B cell (primary cell): ENCODE measurements around the gene RGS2. TPM values are rescaled to one million over a fixed set of nuclear protein-coding genes. Genes with fewer than 3 reads are reported as not detected.

Experiments
- ATAC-seq: fragments of 200-7000 bp; cut with Tn5 transposase; one replicate; pipeline ENCODE4 v1.10.0; 2021; ENCODE audit warnings: low read depth, mild to moderate bottlenecking, moderate number of reproducible peaks, moderate library complexity
- CTCF ChIA-PET: fragments of 350-600 bp; sonication (Branson Sonifier 250); formaldehyde crosslinking; loops from one replicate; lab custom pipeline; 2021; ENCODE audit warnings: antibody characterized with exemption, inconsistent platforms; lab: Charles Lee
- POLR2A ChIA-PET: fragments of 350-600 bp; sonication (Branson Sonifier 250); formaldehyde crosslinking; loops from one replicate; lab custom pipeline; 2021; ENCODE audit warnings: antibody characterized with exemption; lab: Charles Lee
- DNase-seq: peaks from one replicate; pipeline ENCODE4 v3.0.0; 2013
- H2AFZ ChIP-seq: 2 replicates; pipeline ENCODE4 v1.6.1; 2012; ENCODE audit warnings: mild to moderate bottlenecking, low read depth, low read length; ENCODE audit not compliant: insufficient read depth, poor library complexity, severe bottlenecking
- H3K27ac ChIP-seq, 2 donors: 1 replicate in 1 of 2; 2 replicates in 1 of 2; pipeline ENCODE4 v1.5.1; 2012 to 2013; ENCODE audit warnings: low read length in 2 of 2, mild to moderate bottlenecking in 2 of 2, moderate library complexity in 1 of 2
- H3K27me3 ChIP-seq, 4 experiments: fragments of 200-600 bp in 1 of 4; sonication (generic) in 1 of 4; replicated peaks in 1 of 4; 1 replicate in 2 of 4; 2 replicates in 2 of 4; pipeline versions ENCODE4 v1.6.1 to v1.7.0; 2013 to 2016; ENCODE audit warnings: low read length in 3 of 4, mild to moderate bottlenecking in 2 of 4, mixed read lengths in 1 of 4, moderate library complexity in 1 of 4; ENCODE audit not compliant: insufficient read depth in 4 of 4, control insufficient read depth in 3 of 4; ENCODE audit errors: control extremely low read depth in 1 of 4
- H3K36me3 ChIP-seq, 2 experiments: replicated peaks in 1 of 2; 1 replicate in 1 of 2; 2 replicates in 1 of 2; pipeline versions ENCODE4 v1.6.1 to v1.7.1; 2013; ENCODE audit warnings: low read length in 1 of 2; ENCODE audit not compliant: insufficient read depth in 2 of 2, control insufficient read depth in 1 of 2; ENCODE audit errors: control extremely low read depth in 1 of 2, extremely low read depth in 1 of 2
- H3K4me1 ChIP-seq, 2 donors: fragments of 200-600 bp in 1 of 2; sonication (generic) in 1 of 2; 1 replicate in 1 of 2; 2 replicates in 1 of 2; pipeline versions ENCODE4 v1.5.1 to v1.6.1; 2013 to 2017; ENCODE audit warnings: low read length in 2 of 2; ENCODE audit not compliant: control insufficient read depth in 2 of 2, insufficient read depth in 2 of 2
- H3K4me2 ChIP-seq: replicated peaks from 2 replicates; pipeline ENCODE3; 2012; ENCODE audit warnings: mild to moderate bottlenecking, low read depth, low read length; ENCODE audit not compliant: poor library complexity, severe bottlenecking
- H3K4me3 ChIP-seq, 5 experiments: fragments of 200-600 bp in 1 of 5; sonication (generic) in 1 of 5; 1 replicate in 3 of 5; 2 replicates in 2 of 5; pipeline versions ENCODE4 v1.5.1 to v1.7.0; 2011 to 2016; ENCODE audit warnings: low read length in 4 of 5, mild to moderate bottlenecking in 4 of 5, low read depth in 2 of 5, control low read depth in 1 of 5, moderate library complexity in 1 of 5; ENCODE audit not compliant: insufficient read depth in 1 of 5; ENCODE audit errors: control extremely low read depth in 1 of 5, extremely low read depth in 1 of 5
- H3K79me2 ChIP-seq: fragments of 200-600 bp; sonication (generic); one replicate; pipeline ENCODE4 v1.6.0; 2016; ENCODE audit warnings: low read length; ENCODE audit not compliant: control insufficient read depth, insufficient read depth
- H3K9ac ChIP-seq: fragments of 200-600 bp; sonication (generic); 2 replicates; pipeline ENCODE4 v1.6.1; 2017; ENCODE audit warnings: mild to moderate bottlenecking, low read length, moderate library complexity
- H3K9me3 ChIP-seq, 3 donors: one replicate each; pipeline versions ENCODE4 v1.6.1 to v1.7.1; 2013; ENCODE audit warnings: low read length in 2 of 3; ENCODE audit not compliant: control insufficient read depth in 2 of 3, insufficient read depth in 1 of 3; ENCODE audit errors: control extremely low read depth in 1 of 3
- H4K20me1 ChIP-seq: 2 replicates; pipeline ENCODE4 v1.6.0; 2012; ENCODE audit warnings: mild to moderate bottlenecking, low read length; ENCODE audit not compliant: insufficient read depth, control insufficient read depth, poor library complexity, severe bottlenecking
- H3K27ac Mint-ChIP-seq: one replicate; pipeline ENCODE4 v1.8.0; 2021; ENCODE audit warnings: mixed read lengths
- H3K27me3 Mint-ChIP-seq: one replicate; pipeline ENCODE4 v1.8.0; 2021; ENCODE audit warnings: mixed read lengths
- H3K4me1 Mint-ChIP-seq: one replicate; pipeline ENCODE4 v1.8.0; 2021; ENCODE audit warnings: mixed read lengths
- H3K4me3 Mint-ChIP-seq: one replicate; pipeline ENCODE4 v1.8.0; 2021; ENCODE audit warnings: mixed read lengths
- H3K9me3 Mint-ChIP-seq: one replicate; pipeline ENCODE4 v1.8.0; 2022; ENCODE audit warnings: mixed read lengths; ENCODE audit not compliant: insufficient read depth
- EZH2 ChIP-seq: IDR thresholded peaks from 2 replicates; pipeline ENCODE4 v1.6.1; 2012; ENCODE audit warnings: borderline replicate concordance, low read depth, mild to moderate bottlenecking, moderate library complexity, low read length; ENCODE audit not compliant: insufficient read depth, poor library complexity, severe bottlenecking
- WGBS: methylation state at CpG from one replicate; pipeline ENCODE4 v1.1.5; 2013; ENCODE audit warnings: missing lambda C conversion rate; ENCODE audit not compliant: insufficient coverage; 5-methylcytosine and 5-hydroxymethylcytosine counted together
- intact Hi-C: fragments of 100-400 bp; cut with micrococcal nuclease; formaldehyde crosslinking; loops from one replicate; pipeline ENCODE4 v1.10.0; 2022
- polyA plus RNA-seq: library from polyadenylated mRNA; depleted of rRNA; stranded (reverse); fragments of >200 nt; gene quantifications from 2 replicates; pipeline ENCODE4 v1.2.3, GENCODE V29; 2012
- total RNA-seq, 2 donors: library from RNA; stranded (reverse); fragments of 120-200 nt in 1 of 2; gene quantifications; 1 replicate in 1 of 2; 2 replicates in 1 of 2; pipeline versions ENCODE4 v1.2.3 to v1.2.4, GENCODE V29; 2013 to 2022
- TF ChIP-seq, protein P1 (sequence below): fragments of 200-600 bp; IDR thresholded peaks from one replicate; pipeline ENCODE4 v1.8.0; 2022; ENCODE audit warnings: antibody characterized with exemption, mild to moderate bottlenecking

The RGS2 gene
- total and polyA plus RNA-seq, 2 donors (not counting 1 experiment from before 2014, with no cell fraction given): 232 to 247 TPM

DNA sequence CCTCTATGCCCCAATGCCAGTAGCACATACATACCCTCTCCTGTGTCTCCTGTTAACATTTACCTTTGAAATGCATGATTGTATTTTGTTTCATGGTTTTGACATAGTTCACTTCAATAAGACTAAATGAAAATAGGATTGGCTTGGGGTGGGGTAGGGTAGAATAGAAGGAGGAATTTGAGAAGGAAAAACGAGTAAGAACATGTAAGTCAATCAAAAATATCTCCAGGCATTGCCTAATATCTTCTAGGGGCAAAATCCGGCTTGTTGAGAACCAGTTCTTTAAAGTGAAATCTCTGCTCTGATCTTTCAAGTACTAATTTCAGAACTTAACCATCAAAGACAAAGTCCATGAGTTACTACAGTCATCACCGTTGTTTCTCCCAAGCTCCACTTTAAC lies 31.8 kb upstream of the RGS2 start:
- no peaks in the 10 kb centered on the region for H3K36me3 ChIP-seq
- no peak overlapping the region for H3K27ac ChIP-seq
- no peak for TF ChIP-seq EZH2
- TF ChIP-seq, protein P1, sequence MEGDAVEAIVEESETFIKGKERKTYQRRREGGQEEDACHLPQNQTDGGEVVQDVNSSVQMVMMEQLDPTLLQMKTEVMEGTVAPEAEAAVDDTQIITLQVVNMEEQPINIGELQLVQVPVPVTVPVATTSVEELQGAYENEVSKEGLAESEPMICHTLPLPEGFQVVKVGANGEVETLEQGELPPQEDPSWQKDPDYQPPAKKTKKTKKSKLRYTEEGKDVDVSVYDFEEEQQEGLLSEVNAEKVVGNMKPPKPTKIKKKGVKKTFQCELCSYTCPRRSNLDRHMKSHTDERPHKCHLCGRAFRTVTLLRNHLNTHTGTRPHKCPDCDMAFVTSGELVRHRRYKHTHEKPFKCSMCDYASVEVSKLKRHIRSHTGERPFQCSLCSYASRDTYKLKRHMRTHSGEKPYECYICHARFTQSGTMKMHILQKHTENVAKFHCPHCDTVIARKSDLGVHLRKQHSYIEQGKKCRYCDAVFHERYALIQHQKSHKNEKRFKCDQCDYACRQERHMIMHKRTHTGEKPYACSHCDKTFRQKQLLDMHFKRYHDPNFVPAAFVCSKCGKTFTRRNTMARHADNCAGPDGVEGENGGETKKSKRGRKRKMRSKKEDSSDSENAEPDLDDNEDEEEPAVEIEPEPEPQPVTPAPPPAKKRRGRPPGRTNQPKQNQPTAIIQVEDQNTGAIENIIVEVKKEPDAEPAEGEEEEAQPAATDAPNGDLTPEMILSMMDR: no peak
- no peak overlapping the region for H3K9ac ChIP-seq
- no peaks in the 10 kb centered on the region for H4K20me1 ChIP-seq
- H3K9me3 ChIP-seq: peaks cover 0 to 2% (median 0%) of the 10 kb centered on the region in 3 donors
- POLR2A ChIA-PET: no interaction called here
- H3K27me3 Mint-ChIP-seq: peaks cover 19% of the 10 kb centered on the region
- intact Hi-C loops: no loop called here
- no peak for ATAC-seq
- no peak overlapping the region for H3K27ac Mint-ChIP-seq
- no peaks in the 10 kb centered on the region for H3K79me2 ChIP-seq
- WGBS: 100% methylated on average over 1 of the region's 3 CpGs
- H3K9me3 Mint-ChIP-seq: no peaks in the 10 kb centered on the region
- no peak overlapping the region for H2AFZ ChIP-seq
- H3K4me1 ChIP-seq: no peaks in the 10 kb centered on the region
- no peaks in the 10 kb centered on the region for H3K27me3 ChIP-seq
- no peak for DNase-seq
- no peak overlapping the region for H3K4me2 ChIP-seq
- no peak overlapping the region for H3K4me3 ChIP-seq
- H3K4me1 Mint-ChIP-seq: no peaks in the 10 kb centered on the region
- no peak overlapping the region for H3K4me3 Mint-ChIP-seq
- CTCF ChIA-PET: no interaction called here

DNA sequence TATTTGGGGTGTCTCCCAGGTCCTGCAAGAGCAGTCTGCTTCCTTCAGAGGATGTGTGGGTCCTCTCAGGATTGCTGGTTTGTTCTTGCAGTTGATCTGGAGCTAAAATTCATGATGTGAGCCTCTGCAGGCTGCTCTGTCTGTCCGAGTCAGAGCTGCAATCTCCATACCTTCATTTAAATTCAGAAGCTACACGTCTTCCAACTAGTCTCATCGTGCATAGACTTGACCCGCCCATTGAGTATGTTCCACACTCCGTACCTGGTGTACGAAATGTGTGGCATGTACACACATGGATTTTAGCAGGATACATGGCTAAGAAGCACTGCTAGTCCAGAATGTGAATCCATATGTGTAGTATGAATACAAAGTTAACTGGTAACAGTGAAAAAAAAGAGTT lies 25.0 kb upstream of the RGS2 start:
- Histone ChIP-seq H3K79me2 (no peaks in the 10 kb centered on the region), H3K27me3 (peaks cover 0 to 5% (median 0%) of the 10 kb centered on the region in 4 experiments), H4K20me1 (no peaks in the 10 kb centered on the region), H3K4me2 (no peak overlapping the region), H3K9ac (no peak overlapping the region), H3K9me3 (peaks cover 0 to 1% (median 0%) of the 10 kb centered on the region in 3 donors), H3K27ac (no peak overlapping the region), H3K4me1 (no peaks in the 10 kb centered on the region), H2AFZ (no peak overlapping the region), H3K4me3 (no peak overlapping the region), H3K36me3 (no peaks in the 10 kb centered on the region)
- H3K4me1 Mint-ChIP-seq: no peaks in the 10 kb centered on the region
- DNase-seq: no peak
- WGBS: 100% methylated on average over 6 of the region's 6 CpGs
- CTCF ChIA-PET: no interaction called here
- intact Hi-C loops: no loop called here
- POLR2A ChIA-PET: no interaction called here
- TF ChIP-seq EZH2: no peak
- H3K27me3 Mint-ChIP-seq: peaks cover 47% of the 10 kb centered on the region
- H3K4me3 Mint-ChIP-seq: no peak overlapping the region
- no peak for ATAC-seq
- H3K27ac Mint-ChIP-seq: no peak overlapping the region
- H3K9me3 Mint-ChIP-seq: no peaks in the 10 kb centered on the region
